ENCODE results near the gene PRR23C. TPM values are rescaled to one million over a fixed set of nuclear protein-coding genes. Genes with fewer than 3 reads are reported as not detected.
"Not testable (repeated sequence)": the region's sequence is repeated elsewhere in the genome, so short reads cannot be mapped to it uniquely, and the experiment has no call there.

The PRR23C gene
- total RNA-seq, 4 donors from 2014 or later = not detected

GRCh38 chr3:139043554-139044365 lies 932 bp downstream of the PRR23C start:
- no peak overlapping the region for H3K27ac ChIP-seq
- no peak overlapping the region for H3K4me3 ChIP-seq
- intact Hi-C loops (cut with DNase I; ENCODE audit: low total_unique reads) (no loop called here), in situ Hi-C loops (cut with MboI; ENCODE audit: low pct_ligation_motif_present in 1 of 4, low pct_unique_long_range_greater_than_20kb in 1 of 4, low sequenced_read_pairs in 3 of 4) (no loop called here)
- TF ChIP-seq, protein P1, sequence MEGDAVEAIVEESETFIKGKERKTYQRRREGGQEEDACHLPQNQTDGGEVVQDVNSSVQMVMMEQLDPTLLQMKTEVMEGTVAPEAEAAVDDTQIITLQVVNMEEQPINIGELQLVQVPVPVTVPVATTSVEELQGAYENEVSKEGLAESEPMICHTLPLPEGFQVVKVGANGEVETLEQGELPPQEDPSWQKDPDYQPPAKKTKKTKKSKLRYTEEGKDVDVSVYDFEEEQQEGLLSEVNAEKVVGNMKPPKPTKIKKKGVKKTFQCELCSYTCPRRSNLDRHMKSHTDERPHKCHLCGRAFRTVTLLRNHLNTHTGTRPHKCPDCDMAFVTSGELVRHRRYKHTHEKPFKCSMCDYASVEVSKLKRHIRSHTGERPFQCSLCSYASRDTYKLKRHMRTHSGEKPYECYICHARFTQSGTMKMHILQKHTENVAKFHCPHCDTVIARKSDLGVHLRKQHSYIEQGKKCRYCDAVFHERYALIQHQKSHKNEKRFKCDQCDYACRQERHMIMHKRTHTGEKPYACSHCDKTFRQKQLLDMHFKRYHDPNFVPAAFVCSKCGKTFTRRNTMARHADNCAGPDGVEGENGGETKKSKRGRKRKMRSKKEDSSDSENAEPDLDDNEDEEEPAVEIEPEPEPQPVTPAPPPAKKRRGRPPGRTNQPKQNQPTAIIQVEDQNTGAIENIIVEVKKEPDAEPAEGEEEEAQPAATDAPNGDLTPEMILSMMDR (IDR thresholded peaks at IDR 0.05) = no peak
- TF ChIP-seq POLR2AphosphoS5 (IDR thresholded peaks at IDR 0.05) (no peak), EP300 (IDR thresholded peaks at IDR 0.05; ENCODE audit: low read depth) (no peak), POLR2A (IDR thresholded peaks at IDR 0.05) (no peak)
- no peak for DNase-seq
- 80 to 87% methylated on average over 1 to 50 of the region's 50 CpGs for WGBS, 2 donors (ENCODE audit: low coverage in 1 of 2)
- no peaks in the 10 kb centered on the region for H3K9me3 ChIP-seq
- no peaks in the 10 kb centered on the region for H3K36me3 ChIP-seq
- no peaks in the 10 kb centered on the region for H3K4me1 ChIP-seq
- no peaks in the 10 kb centered on the region for H3K27me3 ChIP-seq

DNA sequence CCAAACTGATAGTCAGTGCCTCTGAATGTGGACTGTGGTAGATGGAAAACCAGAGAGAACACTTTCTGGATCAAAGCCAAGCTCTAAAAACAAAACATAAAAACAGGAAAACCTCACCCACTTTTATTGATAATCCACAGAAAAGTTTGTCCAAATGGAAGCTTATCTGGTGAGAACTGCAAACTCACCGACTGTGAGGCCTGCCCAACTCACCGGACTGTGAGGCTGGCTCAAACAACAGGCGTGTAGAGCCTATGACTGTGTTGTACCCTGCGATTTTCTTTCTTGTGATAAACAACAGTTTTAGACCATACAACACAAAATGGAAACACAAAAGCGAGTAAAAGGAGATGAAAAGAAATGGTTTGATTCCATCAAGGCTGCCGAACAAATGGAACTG lies 7.2 kb downstream of the PRR23C start:
- Histone ChIP-seq H3K4me1 (peaks cover 0 to 9% (median 2%) of the 10 kb centered on the region in 4 donors), H3K27me3 (no peaks in the 10 kb centered on the region), H3K27ac (no peak overlapping the region), H3K9me3 (no peaks in the 10 kb centered on the region), H3K4me3 (no peak overlapping the region), H3K36me3 (no peaks in the 10 kb centered on the region)
- no peak for DNase-seq
- in situ Hi-C loops (cut with MboI; ENCODE audit: low pct_ligation_motif_present in 1 of 4, low pct_unique_long_range_greater_than_20kb in 1 of 4, low sequenced_read_pairs in 3 of 4) = no loop called here
- TF ChIP-seq, protein P1 (IDR thresholded peaks at IDR 0.05) = no peak
- no peak for TF ChIP-seq POLR2AphosphoS5 (IDR thresholded peaks at IDR 0.05)
- 58 to 70% methylated on average over 6 of the region's 6 CpGs for WGBS, 2 donors (ENCODE audit: low coverage in 1 of 2)
- intact Hi-C loops (cut with DNase I; ENCODE audit: low total_unique reads) = no loop called here

GRCh38 chr3:139032326-139033002 lies 12.2 kb downstream of the PRR23C start:
- intact Hi-C loops (cut with DNase I; ENCODE audit: low total_unique reads) = no loop called here
- peaks cover 12 to 20% of the 10 kb centered on the region in 2 donors for H3K9me3 ChIP-seq
- peak overlapping the region; percentile 49 to 79 (median 73) for H3K27ac ChIP-seq
- in situ Hi-C loops (cut with MboI; ENCODE audit: low pct_ligation_motif_present in 1 of 4, low pct_unique_long_range_greater_than_20kb in 1 of 4, low sequenced_read_pairs in 3 of 4) = no loop called here
- no peaks in the 10 kb centered on the region for H3K36me3 ChIP-seq
- H3K4me1 ChIP-seq = peaks cover 0 to 13% (median 2%) of the 10 kb centered on the region in 4 donors
- H3K4me3 ChIP-seq = no peak overlapping the region
- TF ChIP-seq POLR2A (IDR thresholded peaks at IDR 0.05) = no peak
- TF ChIP-seq, protein P1 (IDR thresholded peaks at IDR 0.05) = no peak
- no peak for TF ChIP-seq EP300 (IDR thresholded peaks at IDR 0.05; ENCODE audit: low read depth)
- TF ChIP-seq POLR2AphosphoS5 (IDR thresholded peaks at IDR 0.05) = no peak
- WGBS, 2 donors (ENCODE audit: low coverage in 1 of 2) = 37 to 66% methylated on average over 2 of the region's 2 CpGs
- H3K27me3 ChIP-seq = no peaks in the 10 kb centered on the region
- no peak for DNase-seq

- Histone ChIP-seq H3K9me3 (peaks cover 12 to 20% of the 10 kb centered on the region in 2 donors), H3K4me1 (peaks cover 0 to 13% (median 2%) of the 10 kb centered on the region in 4 donors)
- H3K36me3 ChIP-seq; in situ Hi-C loops (cut with MboI; ENCODE audit: low pct_ligation_motif_present in 1 of 4, low pct_unique_long_range_greater_than_20kb in 1 of 4, low sequenced_read_pairs in 3 of 4); H3K4me3 ChIP-seq; H3K27me3 ChIP-seq; DNase-seq; intact Hi-C loops (cut with DNase I; ENCODE audit: low total_unique reads); H3K27ac ChIP-seq: not testable (repeated sequence)
Measured at GRCh38 chr3:139030576-139030975, 14.1 kb downstream of the PRR23C start.
